Activated CD4-positive, alpha-beta T cell treated with anti-CD3 and anti-CD28 coated beads for 36 hours (primary cell): ENCODE data around the gene TSNAXIP1. TPM values are rescaled to one million over a fixed set of nuclear protein-coding genes. Genes with fewer than 3 reads are reported as not detected.
"Not testable (repeated sequence)": the region's sequence is repeated elsewhere in the genome, so short reads cannot be mapped to it uniquely, and the experiment has no call there.

Experiments
- ATAC-seq: fragments of 200-7000 bp; cut with Tn5 transposase; one replicate; pipeline ENCODE4 v1.10.0; 2021; ENCODE audit warnings: mild to moderate bottlenecking, moderate library complexity
- CTCF ChIA-PET: fragments of 350-600 bp; sonication (Branson Sonifier 250); formaldehyde crosslinking; loops from one replicate; lab custom pipeline; 2021; ENCODE audit warnings: antibody characterized with exemption; lab: Charles Lee
- POLR2A ChIA-PET: fragments of 350-600 bp; sonication (Branson Sonifier 250); formaldehyde crosslinking; loops from one replicate; lab custom pipeline; 2021; ENCODE audit warnings: antibody characterized with exemption, inconsistent platforms; lab: Charles Lee
- DNase-seq: peaks from one replicate; pipeline ENCODE4 v3.0.0-alpha.2; 2020
- H3K27ac Mint-ChIP-seq: one replicate; pipeline ENCODE4 v1.8.0; 2021; ENCODE audit warnings: mixed read lengths
- H3K27me3 Mint-ChIP-seq: one replicate; pipeline ENCODE4 v1.8.0; 2021; ENCODE audit warnings: mixed read lengths
- H3K36me3 Mint-ChIP-seq: one replicate; pipeline ENCODE4 v1.8.0; 2021; ENCODE audit warnings: low read depth, mixed read lengths
- H3K4me1 Mint-ChIP-seq: one replicate; pipeline ENCODE4 v1.8.0; 2021; ENCODE audit warnings: mixed read lengths
- H3K4me3 Mint-ChIP-seq: one replicate; pipeline ENCODE4 v1.8.0; 2021; ENCODE audit warnings: mild to moderate bottlenecking, moderate library complexity, mixed read lengths
- H3K9me3 Mint-ChIP-seq: one replicate; pipeline ENCODE4 v1.8.0; 2021; ENCODE audit warnings: low read depth, mixed read lengths
- intact Hi-C, 2 experiments: fragments of 100-400 bp; cut with DNase I in 1 of 2; cut with micrococcal nuclease in 1 of 2; formaldehyde crosslinking; loops; one replicate each; pipeline versions ENCODE4 v1.14.2 to v1.15.1; 2022 to 2024; cut with DNase I, micrococcal nuclease
- total RNA-seq, 2 experiments: library from RNA; stranded (reverse); gene quantifications; one replicate each; pipeline ENCODE4 v1.2.3, GENCODE V29; 2021

The TSNAXIP1 gene
- total RNA-seq, 2 experiments from 2014 or later: 0.62 to 1.1 TPM

DNA sequence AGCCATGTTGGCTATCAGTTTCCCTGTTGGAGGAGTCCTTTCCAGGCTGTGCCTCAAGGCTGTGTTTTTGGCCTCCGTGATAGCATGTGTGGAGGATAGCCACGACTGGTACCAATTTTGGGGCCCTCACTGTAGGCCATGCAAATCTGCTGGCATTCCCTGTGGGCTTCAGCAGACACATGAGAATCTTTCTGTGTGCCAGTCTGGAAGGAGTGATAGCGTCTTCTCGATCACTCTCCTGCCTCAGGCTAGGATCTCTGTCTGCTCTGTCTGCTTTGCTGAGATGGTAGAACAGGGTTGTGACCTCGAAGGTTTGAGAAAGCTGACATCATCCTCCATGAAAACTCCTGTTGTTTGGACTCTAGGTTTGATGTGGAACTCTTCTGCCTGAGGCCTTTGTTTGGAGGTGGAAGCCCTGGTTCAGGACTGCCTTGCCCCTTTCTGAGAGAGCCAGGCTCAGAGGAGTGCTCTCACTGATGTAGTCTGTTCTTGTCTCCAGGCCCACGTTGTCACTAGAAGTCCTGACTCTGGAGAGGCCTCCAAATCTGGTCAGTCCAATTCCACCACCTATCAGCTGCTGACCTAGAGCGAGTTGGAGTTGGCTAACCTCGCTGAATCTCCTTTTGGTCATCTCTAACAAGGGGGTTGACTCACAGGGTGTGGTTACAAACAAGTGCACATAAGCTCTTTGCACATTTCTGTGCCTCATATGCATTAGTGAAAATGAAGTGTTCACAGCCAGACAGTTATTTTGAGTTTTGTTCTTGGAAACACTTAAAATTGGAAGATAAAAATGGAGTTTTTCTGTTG, 54.1 kb downstream of the TSNAXIP1 start:
- no peaks in the 10 kb centered on the region for H3K27me3 Mint-ChIP-seq
- H3K4me3 Mint-ChIP-seq: no peak overlapping the region
- no peaks in the 10 kb centered on the region for H3K9me3 Mint-ChIP-seq
- H3K4me1 Mint-ChIP-seq: peaks cover 20% of the 10 kb centered on the region
- peaks cover 15% of the 10 kb centered on the region for H3K36me3 Mint-ChIP-seq
- intact Hi-C loops: no loop called here
- POLR2A ChIA-PET: no interaction called here
- CTCF ChIA-PET: interaction anchor here (0.6 to 4.9 kb wide), 5 partner anchors 15 to 151 kb away, joined by 3 to 22 read pairs (median 5); no protein-coding TSS in a partner anchor
- H3K27ac Mint-ChIP-seq: peak overlapping the region; percentile 19
- no peak for ATAC-seq
- DNase-seq: no peak

DNA sequence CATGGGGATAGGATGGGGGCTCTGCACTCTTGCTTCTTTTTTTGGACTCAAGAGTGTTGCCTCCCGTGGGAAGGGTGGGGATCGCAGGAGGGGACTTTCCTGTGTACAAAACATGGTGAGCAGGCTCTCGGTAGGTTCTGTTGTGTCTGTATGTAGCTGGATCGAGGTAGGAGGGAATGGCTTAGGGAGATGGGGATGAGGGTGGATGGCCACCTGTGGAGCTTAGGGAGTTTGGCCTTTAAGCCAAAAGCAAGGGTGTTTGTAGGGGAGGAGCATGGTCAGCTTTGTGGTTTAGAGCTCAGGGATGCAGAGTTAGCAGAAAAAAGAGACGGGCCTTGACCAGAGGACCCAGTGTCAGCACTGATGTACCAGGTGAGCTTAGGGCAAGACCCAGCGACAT, 55.2 kb downstream of the TSNAXIP1 start:
- H3K9me3 Mint-ChIP-seq: no peaks in the 10 kb centered on the region
- ATAC-seq (no peak), DNase-seq (no peak)
- peaks cover 17% of the 10 kb centered on the region for H3K36me3 Mint-ChIP-seq
- H3K27me3 Mint-ChIP-seq: no peaks in the 10 kb centered on the region
- intact Hi-C loops: no loop called here
- CTCF ChIA-PET: interaction anchor here (0.6 to 4.9 kb wide), 6 partner anchors 15 to 304 kb away, joined by 3 to 22 read pairs (median 4); no protein-coding TSS in a partner anchor
- no peak overlapping the region for H3K4me3 Mint-ChIP-seq
- POLR2A ChIA-PET: interaction anchor here (0.9 kb wide), 1 partner anchor 12 kb away, joined by 4 read pairs; no protein-coding TSS in a partner anchor
- H3K27ac Mint-ChIP-seq: peak overlapping the region; percentile 16
- peaks cover 15% of the 10 kb centered on the region for H3K4me1 Mint-ChIP-seq

DNA sequence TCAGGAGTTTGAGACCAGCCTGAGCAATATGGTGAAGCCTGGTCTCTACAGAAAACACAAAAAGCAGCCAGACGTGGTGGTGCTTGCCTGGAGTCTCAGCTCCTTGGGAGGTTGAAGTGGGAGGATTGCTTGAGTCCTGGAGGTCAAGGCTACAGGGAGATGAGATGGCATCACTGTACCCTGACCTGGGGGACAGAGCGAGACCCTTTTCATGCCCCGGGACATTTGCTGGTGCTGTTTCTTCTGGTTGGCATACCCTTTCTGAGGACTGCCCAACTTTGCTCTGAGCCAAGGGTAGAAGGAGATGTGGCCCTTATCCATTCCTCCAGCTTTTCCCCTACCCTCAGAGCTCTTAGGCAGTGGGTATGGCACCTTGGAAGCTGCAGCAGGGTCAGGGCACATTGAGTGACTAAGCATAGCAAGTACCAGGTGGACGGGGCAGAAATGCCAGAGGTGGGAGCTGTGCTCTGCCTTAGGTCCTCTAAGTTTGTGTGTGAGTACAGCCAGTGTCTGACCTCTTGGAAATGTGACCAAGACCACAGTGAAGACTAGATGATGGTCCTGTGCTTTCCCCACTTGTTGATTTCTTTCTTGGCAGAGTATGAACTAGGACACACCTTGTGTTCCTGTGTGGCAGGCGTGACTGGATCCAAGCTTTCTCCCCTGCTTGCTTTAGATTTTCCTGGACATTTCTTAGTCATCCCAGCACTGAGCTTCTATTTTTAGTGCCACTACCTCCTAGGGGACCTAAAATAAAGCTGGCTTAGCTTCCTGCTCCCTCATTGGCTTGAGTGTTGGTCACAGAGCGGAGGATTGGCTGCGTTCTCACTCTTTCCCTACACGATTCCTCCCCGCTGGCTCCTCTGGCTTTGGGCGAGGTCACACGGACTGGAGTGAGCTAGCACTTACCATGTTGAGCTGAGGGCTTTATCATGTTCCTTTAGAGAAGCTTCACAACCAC, 56.2 kb downstream of the TSNAXIP1 start:
- Mint-ChIP-seq H3K27me3 (no peaks in the 10 kb centered on the region), H3K9me3 (no peaks in the 10 kb centered on the region), H3K4me3 (no peak overlapping the region), H3K4me1 (peaks cover 6% of the 10 kb centered on the region), H3K36me3 (peaks cover 15% of the 10 kb centered on the region), H3K27ac (no peak overlapping the region)
- POLR2A ChIA-PET: interaction anchor here (0.6 to 0.9 kb wide), 4 partner anchors 13 to 25 kb away, joined by 3 to 4 read pairs (median 4); no protein-coding TSS in a partner anchor
- no peak for DNase-seq
- ATAC-seq: no peak
- intact Hi-C loops: no loop called here
- CTCF ChIA-PET: interaction anchor here (0.5 to 4.9 kb wide), 10 partner anchors 10 to 303 kb away, joined by 3 to 22 read pairs (median 3); no protein-coding TSS in a partner anchor

DNA sequence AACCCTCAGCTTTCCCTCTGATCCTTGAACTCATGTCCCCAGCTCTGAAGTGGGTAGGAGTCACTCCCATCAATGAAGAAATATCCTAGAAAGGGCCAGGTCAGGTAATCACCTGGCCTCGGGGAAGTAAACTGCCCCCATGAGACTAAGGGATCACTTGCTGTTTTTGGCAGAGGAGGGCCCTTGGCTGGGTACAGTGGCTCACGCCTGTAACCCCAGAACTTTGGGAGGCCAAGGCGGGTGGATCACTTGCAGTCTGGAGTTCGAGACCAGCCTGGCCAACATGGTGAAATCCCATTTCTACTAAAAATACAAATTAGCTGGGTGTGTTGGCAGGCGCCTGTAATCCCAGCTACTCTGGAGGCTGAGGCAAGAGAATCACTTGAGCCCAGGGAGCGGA, 57.4 kb downstream of the TSNAXIP1 start:
- H3K36me3 Mint-ChIP-seq: peaks cover 15% of the 10 kb centered on the region
- ATAC-seq, intact Hi-C loops, H3K9me3 Mint-ChIP-seq, DNase-seq, H3K4me1 Mint-ChIP-seq, H3K4me3 Mint-ChIP-seq, H3K27ac Mint-ChIP-seq, H3K27me3 Mint-ChIP-seq: not testable (repeated sequence)
- ChIA-PET POLR2A (interaction anchor here (0.6 to 0.8 kb wide), 2 partner anchors 16 to 19 kb away, joined by 3 read pairs; no protein-coding TSS in a partner anchor), CTCF (interaction anchor here (4.9 kb wide), 1 partner anchor 47 kb away, joined by 22 read pairs; no protein-coding TSS in a partner anchor)

DNA sequence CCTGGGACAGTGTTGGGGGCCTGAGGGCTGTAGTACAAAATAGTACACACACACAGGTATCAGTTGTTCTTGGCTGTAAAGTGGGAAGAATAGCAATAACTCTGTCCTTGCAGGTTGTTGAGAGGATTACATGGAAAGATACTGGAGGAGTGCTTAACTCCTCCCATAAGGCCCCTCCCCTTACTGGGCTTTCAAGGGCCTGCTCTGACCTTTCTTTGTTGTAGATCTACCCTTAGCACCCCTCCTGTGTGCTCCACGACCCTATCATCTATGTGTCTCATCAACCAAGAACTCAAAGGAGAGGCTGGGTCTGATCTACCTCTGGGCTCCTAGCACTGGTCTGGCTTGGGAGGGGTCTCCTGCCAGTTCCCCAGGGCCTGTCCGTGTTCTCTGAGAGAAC, 57.9 kb downstream of the TSNAXIP1 start:
- peaks cover 15% of the 10 kb centered on the region for H3K36me3 Mint-ChIP-seq
- ATAC-seq: peak; percentile 26
- no peak for DNase-seq
- ChIA-PET POLR2A (interaction anchor here (0.6 kb wide), 1 partner anchor 15 kb away, joined by 3 read pairs; no protein-coding TSS in a partner anchor), CTCF (interaction anchor here (4.9 kb wide), 1 partner anchor 48 kb away, joined by 22 read pairs; no protein-coding TSS in a partner anchor)
- H3K4me3 Mint-ChIP-seq: no peak overlapping the region
- H3K27me3 Mint-ChIP-seq: no peaks in the 10 kb centered on the region
- intact Hi-C loops: no loop called here
- no peaks in the 10 kb centered on the region for H3K9me3 Mint-ChIP-seq
- H3K4me1 Mint-ChIP-seq: no peaks in the 10 kb centered on the region
- peak overlapping the region; percentile 15 for H3K27ac Mint-ChIP-seq

DNA sequence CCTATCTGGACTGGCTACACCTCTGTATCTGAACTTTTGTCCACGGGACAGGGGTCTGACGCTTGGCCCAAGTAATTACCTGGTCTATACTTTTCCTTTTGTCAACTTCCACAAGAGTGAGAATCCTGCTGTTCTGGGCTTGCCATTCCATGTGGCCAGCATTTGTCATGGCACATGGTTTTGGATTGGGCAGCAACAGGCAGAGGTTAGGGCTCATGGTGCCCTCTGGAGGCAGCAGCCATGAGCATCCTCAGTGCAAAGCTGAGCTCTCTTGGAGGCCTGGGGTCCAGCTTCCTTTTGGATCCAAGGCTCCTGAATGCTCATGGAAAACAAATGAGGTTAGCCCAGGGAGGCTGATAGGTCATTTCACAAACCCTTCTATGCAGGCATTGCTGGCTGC, 58.6 kb downstream of the TSNAXIP1 start:
- Mint-ChIP-seq H3K4me1 (no peaks in the 10 kb centered on the region), H3K27me3 (no peaks in the 10 kb centered on the region), H3K27ac (no peak overlapping the region), H3K9me3 (no peaks in the 10 kb centered on the region), H3K4me3 (no peak overlapping the region), H3K36me3 (peaks cover 15% of the 10 kb centered on the region)
- ChIA-PET CTCF (interaction anchor here (0.8 to 4.9 kb wide), 3 partner anchors 49 to 116 kb away, joined by 3 to 22 read pairs (median 5); partner anchors contain the start of gene RANBP10), POLR2A (interaction anchor here (0.7 kb wide), 1 partner anchor 409 kb away, joined by 4 read pairs; no protein-coding TSS in a partner anchor)
- intact Hi-C loops: loop anchor here (1.0 kb wide), 1 partner anchor 49 kb away; no protein-coding TSS in a partner anchor
- ATAC-seq: peak; percentile 70
- DNase-seq: peak; percentile 46

DNA sequence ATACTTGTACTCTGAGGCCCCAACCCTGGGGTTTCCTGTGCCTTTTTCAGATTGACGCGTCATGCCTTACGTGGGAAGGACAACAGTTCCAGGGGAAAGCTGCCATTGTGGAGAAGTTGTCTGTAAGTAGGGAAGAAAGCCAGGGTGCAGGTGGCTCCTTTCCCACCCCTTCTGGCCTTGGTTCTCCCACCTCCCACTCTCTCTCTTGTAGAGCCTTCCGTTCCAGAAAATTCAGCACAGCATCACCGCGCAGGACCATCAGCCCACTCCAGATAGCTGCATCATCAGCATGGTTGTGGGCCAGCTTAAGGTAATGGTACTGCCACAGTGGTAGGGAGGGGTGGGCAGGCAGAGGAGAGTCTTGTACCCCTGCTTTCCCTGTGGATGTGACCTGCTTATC, 61.6 kb downstream of the TSNAXIP1 start:
- ChIA-PET CTCF (interaction anchor here (1.4 kb wide), 1 partner anchor 52 kb away, joined by 4 read pairs; no protein-coding TSS in a partner anchor), POLR2A (no interaction called here)
- ATAC-seq (no peak), DNase-seq (no peak)
- intact Hi-C loops: no loop called here
- Mint-ChIP-seq H3K36me3 (peaks cover 8% of the 10 kb centered on the region), H3K4me3 (no peak overlapping the region), H3K27ac (no peak overlapping the region), H3K27me3 (no peaks in the 10 kb centered on the region), H3K4me1 (peaks cover 7% of the 10 kb centered on the region), H3K9me3 (no peaks in the 10 kb centered on the region)

DNA sequence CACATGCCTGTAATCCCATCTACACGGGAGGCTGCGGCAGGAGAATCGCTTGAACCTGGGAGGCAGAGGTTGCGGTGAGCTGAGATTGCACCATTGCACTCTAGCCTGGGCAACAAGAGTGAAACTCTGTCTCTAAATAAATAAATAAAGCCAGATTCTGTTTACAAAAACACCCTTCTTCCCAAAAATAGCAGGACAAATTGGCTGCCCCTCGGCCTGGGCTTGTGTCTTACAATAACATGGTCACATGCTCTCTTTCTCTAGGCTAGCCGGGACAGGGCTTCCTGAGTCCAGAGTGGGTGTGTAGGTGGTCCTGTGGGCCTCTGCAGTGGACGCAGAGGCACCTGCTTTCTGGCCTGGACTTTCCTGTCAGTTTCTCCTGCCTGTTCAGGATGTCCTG, 63.0 kb downstream of the TSNAXIP1 start:
- Mint-ChIP-seq H3K4me3 (no peak overlapping the region), H3K4me1 (peaks cover 17% of the 10 kb centered on the region), H3K27ac (no peak overlapping the region), H3K9me3 (no peaks in the 10 kb centered on the region), H3K27me3 (no peaks in the 10 kb centered on the region), H3K36me3 (peaks cover 8% of the 10 kb centered on the region)
- ChIA-PET POLR2A (no interaction called here), CTCF (no interaction called here)
- ATAC-seq (no peak), DNase-seq (no peak)
- intact Hi-C loops: no loop called here

DNA sequence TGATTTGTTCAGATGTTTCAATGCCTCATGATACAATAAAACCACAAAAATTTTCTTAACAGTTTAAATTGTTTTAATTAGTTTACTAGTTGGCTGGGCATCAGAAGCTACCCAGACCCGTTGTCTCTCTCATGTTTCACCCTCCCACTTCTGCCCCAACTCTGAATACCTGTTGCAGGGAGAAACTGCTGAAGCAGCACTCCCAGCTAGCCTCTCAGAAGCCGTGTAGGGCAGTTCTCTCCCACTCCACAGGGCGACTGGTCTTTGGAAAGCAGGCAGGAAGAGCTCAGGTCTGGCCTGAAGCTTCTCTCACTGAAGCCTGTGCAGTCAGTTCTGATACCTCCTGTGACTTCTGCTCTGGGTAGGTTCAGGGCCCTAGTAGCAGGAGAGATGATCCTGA, 64.6 kb downstream of the TSNAXIP1 start:
- H3K27me3 Mint-ChIP-seq: no peaks in the 10 kb centered on the region
- no peak overlapping the region for H3K4me3 Mint-ChIP-seq
- intact Hi-C loops: no loop called here
- ATAC-seq: no peak
- no peak for DNase-seq
- POLR2A ChIA-PET: interaction anchor here (1.2 kb wide), 1 partner anchor 25 kb away, joined by 3 read pairs; the partner anchor contains the start of gene NUTF2
- no peaks in the 10 kb centered on the region for H3K9me3 Mint-ChIP-seq
- peaks cover 30% of the 10 kb centered on the region for H3K4me1 Mint-ChIP-seq
- peaks cover 6% of the 10 kb centered on the region for H3K36me3 Mint-ChIP-seq
- CTCF ChIA-PET: interaction anchor here (0.7 to 1.9 kb wide), 6 partner anchors 13 to 64 kb away, joined by 3 to 6 read pairs (median 3); no protein-coding TSS in a partner anchor
- no peak overlapping the region for H3K27ac Mint-ChIP-seq

DNA sequence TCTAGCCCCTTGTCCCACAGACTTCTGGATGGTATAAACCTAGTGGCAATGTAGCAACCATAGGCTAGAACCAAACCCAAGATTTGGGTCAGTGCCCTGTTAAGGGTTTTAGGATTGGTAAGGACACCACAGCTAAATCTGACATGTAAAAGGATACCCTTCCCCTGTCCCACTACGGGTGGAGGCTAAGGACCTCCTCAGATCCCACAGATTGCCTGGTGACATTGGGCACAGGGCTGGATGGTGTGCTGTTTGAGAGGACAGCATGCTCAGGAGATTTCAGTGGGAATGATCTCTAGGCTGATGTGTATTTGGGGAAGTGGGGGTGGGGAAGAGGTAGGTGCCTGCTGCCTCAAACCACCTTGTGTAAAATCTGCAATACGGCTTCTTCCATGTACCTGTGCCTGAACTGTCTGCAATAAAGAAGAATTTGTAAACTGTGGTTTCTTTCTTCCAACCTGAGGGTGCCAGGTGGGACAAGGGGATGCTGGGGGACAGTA, 65.5 kb downstream of the TSNAXIP1 start:
- intact Hi-C loops: loop anchor here in 1 of 2 experiments (2.0 kb wide), 1 partner anchor 25 kb away; the partner anchor contains the start of genes CENPT and NUTF2
- ATAC-seq (no peak), DNase-seq (no peak)
- peaks cover 9% of the 10 kb centered on the region for H3K36me3 Mint-ChIP-seq
- no peaks in the 10 kb centered on the region for H3K27me3 Mint-ChIP-seq
- peak overlapping the region; percentile 82 for H3K27ac Mint-ChIP-seq
- ChIA-PET POLR2A (interaction anchor here (1.2 kb wide), 1 partner anchor 26 kb away, joined by 3 read pairs; the partner anchor contains the start of gene NUTF2), CTCF (interaction anchor here (0.5 to 1.9 kb wide), 6 partner anchors 18 to 351 kb away, joined by 3 to 6 read pairs (median 3); no protein-coding TSS in a partner anchor)
- H3K4me3 Mint-ChIP-seq: peak overlapping the region; percentile 77
- H3K4me1 Mint-ChIP-seq: peaks cover 30% of the 10 kb centered on the region
- no peaks in the 10 kb centered on the region for H3K9me3 Mint-ChIP-seq
